NCI-H2107 treated with DMSO at 0.1 percent for 48 hours (cell line): Measurements from ENCODE around the gene FBXW5.

Experiments used
- DNase-seq: peaks from one replicate; lab custom pipeline; 2025; ENCODE audit not compliant: unreplicated experiment; lab: John Stamatoyannopoulos, UW

Gene FBXW5

GRCh38 chr9:136962163-136962562 lies 17.6 kb upstream of the FBXW5 start:
- DNase-seq, result no peak

GRCh38 chr9:136961279-136962065 lies 16.9 kb upstream of the FBXW5 start:
- DNase-seq, result no peak

- DNase-seq, result no peak
Measured at GRCh38 chr9:136960938-136961275, 16.4 kb upstream of the FBXW5 start.

GRCh38 chr9:136960212-136960937 lies 15.8 kb upstream of the FBXW5 start:
- DNase-seq, result no peak

GRCh38 chr9:136958898-136959850 lies 14.6 kb upstream of the FBXW5 start:
- DNase-seq, result no peak

GRCh38 chr9:136958473-136958872 lies 13.9 kb upstream of the FBXW5 start:
- DNase-seq, result no peak

- DNase-seq, result no peak
Measured at GRCh38 chr9:136957901-136958300, 13.4 kb upstream of the FBXW5 start.

GRCh38 chr9:136957461-136957860 lies 12.9 kb upstream of the FBXW5 start:
- DNase-seq, result no peak

GRCh38 chr9:136956604-136957003 lies 12.1 kb upstream of the FBXW5 start:
- DNase-seq, result no peak

- no peak for DNase-seq
Measured at GRCh38 chr9:136955943-136956335, 11.4 kb upstream of the FBXW5 start.

GRCh38 chr9:136955202-136955942 lies 10.8 kb upstream of the FBXW5 start:
- DNase-seq, result no peak

- no peak for DNase-seq
Measured at GRCh38 chr9:136954270-136955083, 9.9 kb upstream of the FBXW5 start.

GRCh38 chr9:136953771-136954269 lies 9.3 kb upstream of the FBXW5 start:
- no peak for DNase-seq

- no peak for DNase-seq
Measured at GRCh38 chr9:136952876-136953770, 8.6 kb upstream of the FBXW5 start.

GRCh38 chr9:136952321-136952850 lies 7.8 kb upstream of the FBXW5 start:
- no peak for DNase-seq

GRCh38 chr9:136951541-136952320 lies 7.2 kb upstream of the FBXW5 start, which contains the start of gene LCN12:
Gene LCN12, plus strand, starts transcription at chr9:136952273. Its CDS starts 55 bp downstream, at chr9:136952328.
- no peak for DNase-seq

GRCh38 chr9:136950656-136951276 lies 6.2 kb upstream of the FBXW5 start:
- DNase-seq, result no peak
